ENCODE results near the gene MARCKSL1. TPM values are rescaled to one million over a fixed set of nuclear protein-coding genes. Genes with fewer than 3 reads are reported as not detected.

The MARCKSL1 gene
- total and polyA plus RNA-seq, 2 of the 13 experiments (the other 11 are each of a cell fraction or from before 2014, with no cell fraction given): 81.9 to 155 TPM

DNA sequence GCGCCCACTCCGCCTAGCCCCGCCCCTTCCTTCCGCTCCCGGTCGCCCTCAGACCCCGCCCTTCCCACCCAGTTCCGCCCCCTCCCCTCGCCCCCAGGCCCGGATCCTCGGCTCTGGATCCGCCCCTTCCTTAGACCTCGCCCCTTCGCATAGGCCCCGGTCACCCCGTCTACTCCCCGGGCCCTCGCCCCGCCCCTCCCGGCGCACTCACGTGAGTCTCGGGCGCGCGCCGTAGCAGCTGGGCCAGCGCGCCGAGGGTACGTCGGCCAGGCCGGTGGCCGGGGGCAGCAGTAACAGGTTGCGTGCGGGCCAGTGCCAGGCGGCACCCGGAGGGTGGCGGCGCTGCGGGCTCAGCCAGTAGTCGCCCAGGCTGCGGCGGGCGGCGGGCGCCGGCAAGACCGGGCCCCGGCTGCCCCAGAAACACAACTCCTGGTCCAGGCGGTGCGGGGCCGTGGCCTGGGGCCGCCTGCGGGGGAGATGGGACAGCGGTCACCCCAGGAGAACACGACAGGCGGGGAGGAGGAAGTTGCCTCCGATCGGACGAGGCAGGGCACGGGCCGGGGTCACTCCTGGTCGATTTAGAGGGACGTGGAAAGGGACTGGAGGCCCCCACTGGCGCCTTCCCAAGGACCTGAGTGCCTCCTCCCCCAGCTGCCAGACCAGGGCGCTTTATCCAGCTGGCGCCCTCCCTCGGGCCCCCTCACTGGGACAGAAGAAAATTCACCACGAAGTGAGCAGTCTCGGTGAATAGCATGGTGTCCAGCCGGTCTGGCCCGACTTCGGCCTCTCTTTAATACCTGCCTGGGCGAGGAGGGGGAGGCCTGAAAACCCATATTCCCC, 15.6 kb upstream of the MARCKSL1 start (continued):
- TF ChIP-seq ZNF574 (CRISPR knock-in tag; IDR thresholded peaks at IDR 0.05) (no peak; the same call in 1 of the 2 replicates), ZNF207 (IDR thresholded peaks at IDR 0.05; ENCODE audit: borderline replicate concordance) (no peak), GATA4 (IDR thresholded peaks at IDR 0.05; ENCODE audit: borderline replicate concordance, low read depth) (no peak), KLF15 (CRISPR knock-in tag; IDR thresholded peaks at IDR 0.05; ENCODE audit: borderline replicate concordance) (no peak), MBD4 (IDR thresholded peaks at IDR 0.05; ENCODE audit: borderline replicate concordance, low read length) (no peak), POGZ (CRISPR knock-in tag; IDR thresholded peaks at IDR 0.05) (0 out of 2 replicates have a peak, but pooled peaks have one; percentile 0), SP140L (CRISPR knock-in tag; IDR thresholded peaks at IDR 0.05; ENCODE audit: borderline replicate concordance) (no peak), SNAPC2 (CRISPR knock-in tag; IDR thresholded peaks at IDR 0.05) (0 out of 2 replicates have a peak, but pooled peaks have one; percentile 10), AGO2 (optimal IDR thresholded peaks at IDR 0.05; ENCODE audit: low read depth, low read length) (peak; percentile 77), CEBPB (IDR thresholded peaks at IDR 0.05; ENCODE audit: borderline replicate concordance, low read depth, low read length) (no peak), ZNF253 (CRISPR knock-in tag; IDR thresholded peaks at IDR 0.05; ENCODE audit: borderline replicate concordance) (peak; percentile 53; the same call in 1 of the 2 replicates), RFX5 (IDR thresholded peaks at IDR 0.05; ENCODE audit: low read depth, low read length) (no peak), ZFP82 (CRISPR knock-in tag; IDR thresholded peaks at IDR 0.05; ENCODE audit: borderline replicate concordance) (no peak), PHF20 (CRISPR knock-in tag; IDR thresholded peaks at IDR 0.05) (peak; percentile 12; the same call in 1 of the 2 replicates), IKZF1 (IDR thresholded peaks at IDR 0.05) (no peak), CREM (IDR thresholded peaks at IDR 0.05) (no peak), CREM (CRISPR knock-in tag; IDR thresholded peaks at IDR 0.05) (no peak), ZNF883 (CRISPR knock-in tag; IDR thresholded peaks at IDR 0.05; ENCODE audit: not compliant biosample characterization) (no peak), MTF2 (CRISPR knock-in tag; IDR thresholded peaks at IDR 0.05; ENCODE audit: borderline replicate concordance) (0 out of 2 replicates have a peak, but pooled peaks have one; percentile 55), NFKBIZ (CRISPR knock-in tag; IDR thresholded peaks at IDR 0.05) (no peak), RBFOX2 (IDR thresholded peaks at IDR 0.05; ENCODE audit: low read depth, low read length) (peak; percentile 92), KDM5B (CRISPR knock-in tag; IDR thresholded peaks at IDR 0.05; ENCODE audit: borderline replicate concordance) (peak; percentile 50; the same call in 1 of the 2 replicates), ZSCAN20 (CRISPR knock-in tag; IDR thresholded peaks at IDR 0.05; ENCODE audit: borderline replicate concordance) (peak; percentile 61; the same call in 1 of the 2 replicates), KDM4B (CRISPR knock-in tag; IDR thresholded peaks at IDR 0.05) (no peak)
- TF ChIP-seq, protein P1, sequence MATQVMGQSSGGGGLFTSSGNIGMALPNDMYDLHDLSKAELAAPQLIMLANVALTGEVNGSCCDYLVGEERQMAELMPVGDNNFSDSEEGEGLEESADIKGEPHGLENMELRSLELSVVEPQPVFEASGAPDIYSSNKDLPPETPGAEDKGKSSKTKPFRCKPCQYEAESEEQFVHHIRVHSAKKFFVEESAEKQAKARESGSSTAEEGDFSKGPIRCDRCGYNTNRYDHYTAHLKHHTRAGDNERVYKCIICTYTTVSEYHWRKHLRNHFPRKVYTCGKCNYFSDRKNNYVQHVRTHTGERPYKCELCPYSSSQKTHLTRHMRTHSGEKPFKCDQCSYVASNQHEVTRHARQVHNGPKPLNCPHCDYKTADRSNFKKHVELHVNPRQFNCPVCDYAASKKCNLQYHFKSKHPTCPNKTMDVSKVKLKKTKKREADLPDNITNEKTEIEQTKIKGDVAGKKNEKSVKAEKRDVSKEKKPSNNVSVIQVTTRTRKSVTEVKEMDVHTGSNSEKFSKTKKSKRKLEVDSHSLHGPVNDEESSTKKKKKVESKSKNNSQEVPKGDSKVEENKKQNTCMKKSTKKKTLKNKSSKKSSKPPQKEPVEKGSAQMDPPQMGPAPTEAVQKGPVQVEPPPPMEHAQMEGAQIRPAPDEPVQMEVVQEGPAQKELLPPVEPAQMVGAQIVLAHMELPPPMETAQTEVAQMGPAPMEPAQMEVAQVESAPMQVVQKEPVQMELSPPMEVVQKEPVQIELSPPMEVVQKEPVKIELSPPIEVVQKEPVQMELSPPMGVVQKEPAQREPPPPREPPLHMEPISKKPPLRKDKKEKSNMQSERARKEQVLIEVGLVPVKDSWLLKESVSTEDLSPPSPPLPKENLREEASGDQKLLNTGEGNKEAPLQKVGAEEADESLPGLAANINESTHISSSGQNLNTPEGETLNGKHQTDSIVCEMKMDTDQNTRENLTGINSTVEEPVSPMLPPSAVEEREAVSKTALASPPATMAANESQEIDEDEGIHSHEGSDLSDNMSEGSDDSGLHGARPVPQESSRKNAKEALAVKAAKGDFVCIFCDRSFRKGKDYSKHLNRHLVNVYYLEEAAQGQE (IDR thresholded peaks at IDR 0.05; ENCODE audit: borderline replicate concordance in 1 of 2, low read depth in 1 of 2, low read length in 2 of 2): no peak; a peak in 1 of 4 replicates

Measured in HepG2 (cell line).